Ovary (tissue), 3 donors: Measurements from ENCODE around the gene CASTOR1.

Experiments
- POLR2A ChIP-seq: fragments of 450-650 bp; IDR thresholded peaks from one replicate; pipeline ENCODE4 v1.6.1; 2017; ENCODE audit warnings: antibody characterized with exemption, mild to moderate bottlenecking, moderate library complexity
- TF ChIP-seq, protein P1 (sequence below), 3 donors: fragments of 450-650 bp in 2 of 3; fragments of 200-600 bp in 1 of 3; IDR thresholded peaks; one replicate each; pipeline versions ENCODE4 v1.5.1 to v1.8.0; 2016 to 2022; ENCODE audit warnings: antibody characterized with exemption in 3 of 3, mild to moderate bottlenecking in 1 of 3
- donor health status: DM: no; HTN: no; CAD: no.

DNA sequence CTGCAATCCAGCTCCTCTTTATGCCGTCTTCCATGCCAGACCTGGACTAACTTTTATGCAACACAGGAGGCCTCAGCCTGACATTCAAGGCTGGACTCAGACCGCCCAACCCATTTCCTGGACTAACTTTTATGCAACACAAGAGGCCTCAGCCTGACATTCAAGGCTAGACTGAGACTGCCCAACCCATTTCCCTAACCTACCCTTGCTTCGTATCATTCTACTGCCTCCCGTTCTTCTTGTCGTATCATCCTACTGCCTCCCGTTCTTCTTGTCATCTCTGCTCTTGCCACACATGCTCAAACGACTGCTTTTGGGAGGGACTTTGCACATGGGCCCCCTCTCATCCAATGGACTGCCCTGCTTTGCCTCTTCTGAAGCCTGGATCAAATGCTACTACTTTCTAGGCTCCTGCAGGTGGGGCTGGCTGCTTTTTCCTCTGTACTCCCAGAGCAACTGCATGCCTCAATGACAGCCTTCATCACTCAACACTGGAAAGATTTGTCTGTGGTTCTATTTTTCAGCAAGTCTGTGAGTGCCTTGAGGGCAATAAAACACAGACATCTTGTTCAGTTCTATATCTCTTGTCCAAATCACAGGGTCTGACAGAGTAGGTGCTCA lies 29.6 kb upstream of the CASTOR1 start:
- TF ChIP-seq, protein P1, sequence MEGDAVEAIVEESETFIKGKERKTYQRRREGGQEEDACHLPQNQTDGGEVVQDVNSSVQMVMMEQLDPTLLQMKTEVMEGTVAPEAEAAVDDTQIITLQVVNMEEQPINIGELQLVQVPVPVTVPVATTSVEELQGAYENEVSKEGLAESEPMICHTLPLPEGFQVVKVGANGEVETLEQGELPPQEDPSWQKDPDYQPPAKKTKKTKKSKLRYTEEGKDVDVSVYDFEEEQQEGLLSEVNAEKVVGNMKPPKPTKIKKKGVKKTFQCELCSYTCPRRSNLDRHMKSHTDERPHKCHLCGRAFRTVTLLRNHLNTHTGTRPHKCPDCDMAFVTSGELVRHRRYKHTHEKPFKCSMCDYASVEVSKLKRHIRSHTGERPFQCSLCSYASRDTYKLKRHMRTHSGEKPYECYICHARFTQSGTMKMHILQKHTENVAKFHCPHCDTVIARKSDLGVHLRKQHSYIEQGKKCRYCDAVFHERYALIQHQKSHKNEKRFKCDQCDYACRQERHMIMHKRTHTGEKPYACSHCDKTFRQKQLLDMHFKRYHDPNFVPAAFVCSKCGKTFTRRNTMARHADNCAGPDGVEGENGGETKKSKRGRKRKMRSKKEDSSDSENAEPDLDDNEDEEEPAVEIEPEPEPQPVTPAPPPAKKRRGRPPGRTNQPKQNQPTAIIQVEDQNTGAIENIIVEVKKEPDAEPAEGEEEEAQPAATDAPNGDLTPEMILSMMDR (IDR thresholded peaks at IDR 0.05), result no peak
- TF ChIP-seq POLR2A, result no peak
